Nephron (organoid): ENCODE measurements around the gene NOS3.

Experiments used
- H3K27ac Mint-ChIP-seq, 3 experiments: 2 replicates each; pipeline ENCODE4 v1.8.0; 2020; ENCODE audit warnings: mixed read lengths in 3 of 3, mild to moderate bottlenecking in 2 of 3, moderate library complexity in 1 of 3
- H3K27me3 Mint-ChIP-seq: 2 replicates; pipeline ENCODE4 v1.8.0; 2021; ENCODE audit warnings: low read depth, mild to moderate bottlenecking, moderate library complexity, mixed read lengths
- H3K36me3 Mint-ChIP-seq: 2 replicates; pipeline ENCODE4 v1.8.0; 2020; ENCODE audit warnings: low read depth, mixed read lengths
- H3K4me1 Mint-ChIP-seq: 2 replicates; pipeline ENCODE4 v1.8.0; 2020; ENCODE audit warnings: mixed read lengths
- H3K4me3 Mint-ChIP-seq, 3 experiments: 2 replicates each; pipeline ENCODE4 v1.8.0; 2020; ENCODE audit warnings: mild to moderate bottlenecking in 3 of 3, mixed read lengths in 3 of 3, moderate library complexity in 2 of 3
- H3K9me3 Mint-ChIP-seq: 2 replicates; pipeline ENCODE4 v1.8.0; 2020; ENCODE audit warnings: mixed read lengths
- TF ChIP-seq, protein P1 (sequence below), 3 experiments: fragments of 200-600 bp; sonication (generic); IDR thresholded peaks; one replicate each; pipeline ENCODE4 v1.5.0; 2021; ENCODE audit warnings: antibody characterized with exemption in 3 of 3; ENCODE audit not compliant: unreplicated experiment in 3 of 3

The NOS3 gene

DNA sequence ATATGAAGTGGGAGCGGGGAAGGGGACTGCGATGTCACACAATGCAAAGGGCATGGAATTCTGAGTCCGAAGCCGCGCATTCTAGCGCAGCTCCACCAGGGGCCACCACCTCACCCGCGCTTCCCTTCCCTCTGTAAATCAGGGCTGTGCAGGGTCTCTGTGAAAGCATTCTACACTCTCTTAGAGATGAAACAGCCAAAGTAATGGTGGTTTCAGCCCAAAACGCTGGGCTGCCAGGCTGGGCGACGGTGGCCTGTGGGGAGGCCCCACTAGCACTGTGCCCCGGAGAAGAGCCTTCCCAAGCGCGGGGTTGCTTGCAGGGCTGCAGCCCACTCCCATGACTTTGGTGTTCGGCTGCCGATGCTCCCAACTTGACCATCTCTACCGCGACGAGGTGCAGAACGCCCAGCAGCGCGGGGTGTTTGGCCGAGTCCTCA lies 22.1 kb downstream of the NOS3 start:
- Mint-ChIP-seq H3K36me3 (peaks cover 3% of the 10 kb centered on the region), H3K27me3 (peaks cover 30% of the 10 kb centered on the region), H3K27ac (peak overlapping the region; percentile 51 to 94 (median 57)), H3K4me3 (peak overlapping the region; percentile 44 to 68 (median 64)), H3K9me3 (no peaks in the 10 kb centered on the region), H3K4me1 (peaks cover 45% of the 10 kb centered on the region)
- TF ChIP-seq, protein P1, sequence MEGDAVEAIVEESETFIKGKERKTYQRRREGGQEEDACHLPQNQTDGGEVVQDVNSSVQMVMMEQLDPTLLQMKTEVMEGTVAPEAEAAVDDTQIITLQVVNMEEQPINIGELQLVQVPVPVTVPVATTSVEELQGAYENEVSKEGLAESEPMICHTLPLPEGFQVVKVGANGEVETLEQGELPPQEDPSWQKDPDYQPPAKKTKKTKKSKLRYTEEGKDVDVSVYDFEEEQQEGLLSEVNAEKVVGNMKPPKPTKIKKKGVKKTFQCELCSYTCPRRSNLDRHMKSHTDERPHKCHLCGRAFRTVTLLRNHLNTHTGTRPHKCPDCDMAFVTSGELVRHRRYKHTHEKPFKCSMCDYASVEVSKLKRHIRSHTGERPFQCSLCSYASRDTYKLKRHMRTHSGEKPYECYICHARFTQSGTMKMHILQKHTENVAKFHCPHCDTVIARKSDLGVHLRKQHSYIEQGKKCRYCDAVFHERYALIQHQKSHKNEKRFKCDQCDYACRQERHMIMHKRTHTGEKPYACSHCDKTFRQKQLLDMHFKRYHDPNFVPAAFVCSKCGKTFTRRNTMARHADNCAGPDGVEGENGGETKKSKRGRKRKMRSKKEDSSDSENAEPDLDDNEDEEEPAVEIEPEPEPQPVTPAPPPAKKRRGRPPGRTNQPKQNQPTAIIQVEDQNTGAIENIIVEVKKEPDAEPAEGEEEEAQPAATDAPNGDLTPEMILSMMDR (IDR thresholded peaks at IDR 0.05; ENCODE audit: unreplicated experiment in 3 of 3) = peak; percentile 52 to 59 (median 52)

DNA sequence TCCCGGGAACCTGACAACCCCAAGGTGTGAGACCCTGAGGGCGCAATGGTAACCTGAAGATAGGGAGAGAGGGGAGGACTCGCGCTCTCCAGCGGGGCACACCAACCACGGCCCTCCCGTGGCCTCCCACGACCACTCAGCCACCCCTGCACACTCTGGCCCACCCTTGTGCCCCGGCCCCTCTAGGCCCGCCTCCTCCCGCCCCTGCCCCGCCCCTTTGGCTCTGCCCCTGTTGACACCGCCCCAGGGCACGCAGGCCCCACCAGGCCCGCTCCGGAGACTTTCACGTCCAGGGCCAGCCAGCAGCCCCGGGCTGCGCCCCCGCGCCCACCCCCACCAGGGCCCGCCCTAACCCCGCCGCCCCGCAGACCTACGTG lies 22.5 kb downstream of the NOS3 start:
- peaks cover 3% of the 10 kb centered on the region for H3K36me3 Mint-ChIP-seq
- no peak overlapping the region for H3K4me3 Mint-ChIP-seq
- no peak overlapping the region for H3K27ac Mint-ChIP-seq
- H3K27me3 Mint-ChIP-seq = peaks cover 35% of the 10 kb centered on the region
- TF ChIP-seq, protein P1 (IDR thresholded peaks at IDR 0.05; ENCODE audit: unreplicated experiment in 3 of 3) = no peak
- H3K9me3 Mint-ChIP-seq = no peaks in the 10 kb centered on the region
- peaks cover 45% of the 10 kb centered on the region for H3K4me1 Mint-ChIP-seq

DNA sequence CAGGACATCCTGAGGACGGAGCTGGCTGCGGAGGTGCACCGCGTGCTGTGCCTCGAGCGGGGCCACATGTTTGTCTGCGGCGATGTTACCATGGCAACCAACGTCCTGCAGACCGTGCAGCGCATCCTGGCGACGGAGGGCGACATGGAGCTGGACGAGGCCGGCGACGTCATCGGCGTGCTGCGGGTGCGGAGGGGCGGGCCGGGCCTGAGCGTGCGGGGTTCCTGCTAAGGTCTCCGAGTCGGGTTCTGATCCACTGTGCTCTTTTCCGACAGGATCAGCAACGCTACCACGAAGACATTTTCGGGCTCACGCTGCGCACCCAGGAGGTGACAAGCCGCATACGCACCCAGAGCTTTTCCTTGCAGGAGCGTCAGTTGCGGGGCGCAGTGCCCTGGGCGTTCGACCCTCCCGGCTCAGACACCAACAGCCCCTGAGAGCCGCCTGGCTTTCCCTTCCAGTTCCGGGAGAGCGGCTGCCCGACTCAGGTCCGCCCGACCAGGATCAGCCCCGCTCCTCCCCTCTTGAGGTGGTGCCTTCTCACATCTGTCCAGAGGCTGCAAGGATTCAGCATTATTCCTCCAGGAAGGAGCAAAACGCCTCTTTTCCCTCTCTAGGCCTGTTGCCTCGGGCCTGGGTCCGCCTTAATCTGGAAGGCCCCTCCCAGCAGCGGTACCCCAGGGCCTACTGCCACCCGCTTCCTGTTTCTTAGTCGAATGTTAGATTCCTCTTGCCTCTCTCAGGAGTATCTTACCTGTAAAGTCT lies 23.1 kb downstream of the NOS3 start:
- H3K27ac Mint-ChIP-seq = peak overlapping the region in 1 of 3 experiments; percentile 13

DNA sequence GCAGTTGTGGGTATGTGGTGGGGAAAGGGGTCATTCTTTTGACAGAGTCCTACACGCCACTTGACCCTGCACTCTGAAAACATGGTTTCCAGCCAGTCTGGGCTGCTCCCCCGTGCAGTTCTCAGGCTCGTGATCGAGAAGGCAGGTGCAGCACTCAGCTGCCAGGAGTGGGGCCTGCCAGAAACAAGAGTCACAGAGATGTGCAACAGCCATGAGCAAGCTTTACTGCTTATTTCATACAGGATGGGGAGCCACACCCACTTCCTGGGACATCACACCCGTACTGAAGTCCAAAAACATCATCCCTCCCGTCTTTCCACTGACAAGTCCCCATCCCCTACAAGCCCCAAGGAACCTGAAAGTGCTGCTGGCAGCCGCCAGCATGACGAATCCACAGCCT lies 24.1 kb downstream of the NOS3 start:
- Mint-ChIP-seq H3K4me3 (no peak overlapping the region), H3K27ac (no peak overlapping the region), H3K9me3 (no peaks in the 10 kb centered on the region), H3K36me3 (peaks cover 3% of the 10 kb centered on the region), H3K27me3 (peaks cover 44% of the 10 kb centered on the region), H3K4me1 (peaks cover 46% of the 10 kb centered on the region)
- TF ChIP-seq, protein P1 (IDR thresholded peaks at IDR 0.05; ENCODE audit: unreplicated experiment in 3 of 3) = no peak

More for the DNA sequence above, 23.1 kb downstream of the NOS3 start:
- Mint-ChIP-seq H3K36me3 (peaks cover 3% of the 10 kb centered on the region), H3K9me3 (no peaks in the 10 kb centered on the region), H3K4me3 (peak overlapping the region; percentile 48 to 60 (median 59)), H3K27me3 (peaks cover 37% of the 10 kb centered on the region), H3K4me1 (peaks cover 45% of the 10 kb centered on the region)
- TF ChIP-seq, protein P1 (IDR thresholded peaks at IDR 0.05; ENCODE audit: unreplicated experiment in 3 of 3) = no peak

DNA sequence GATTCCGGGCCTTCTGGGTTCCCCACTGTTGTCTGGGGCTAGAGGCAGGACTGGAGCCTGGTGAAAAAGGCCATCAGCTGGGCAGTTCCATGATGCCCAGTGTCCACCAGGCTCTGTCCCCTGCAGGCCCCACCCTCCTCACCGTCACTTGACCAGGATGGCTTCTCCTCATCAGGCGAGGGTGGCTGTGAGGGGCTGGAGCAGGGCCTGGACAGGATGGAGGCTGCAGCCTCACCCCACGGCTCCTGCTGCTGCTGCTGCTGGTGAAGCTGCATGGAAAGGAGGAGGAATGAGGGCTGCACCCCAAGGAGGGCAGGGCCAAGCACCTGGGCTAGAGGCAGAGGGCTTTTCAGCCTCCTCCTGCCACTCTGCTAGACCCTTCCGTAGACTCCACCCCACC lies 25.1 kb downstream of the NOS3 start:
- Mint-ChIP-seq H3K4me1 (peaks cover 47% of the 10 kb centered on the region), H3K27ac (no peak overlapping the region), H3K9me3 (no peaks in the 10 kb centered on the region), H3K4me3 (no peak overlapping the region), H3K27me3 (peaks cover 46% of the 10 kb centered on the region), H3K36me3 (peaks cover 3% of the 10 kb centered on the region)
- TF ChIP-seq, protein P1 (IDR thresholded peaks at IDR 0.05; ENCODE audit: unreplicated experiment in 3 of 3) = no peak

DNA sequence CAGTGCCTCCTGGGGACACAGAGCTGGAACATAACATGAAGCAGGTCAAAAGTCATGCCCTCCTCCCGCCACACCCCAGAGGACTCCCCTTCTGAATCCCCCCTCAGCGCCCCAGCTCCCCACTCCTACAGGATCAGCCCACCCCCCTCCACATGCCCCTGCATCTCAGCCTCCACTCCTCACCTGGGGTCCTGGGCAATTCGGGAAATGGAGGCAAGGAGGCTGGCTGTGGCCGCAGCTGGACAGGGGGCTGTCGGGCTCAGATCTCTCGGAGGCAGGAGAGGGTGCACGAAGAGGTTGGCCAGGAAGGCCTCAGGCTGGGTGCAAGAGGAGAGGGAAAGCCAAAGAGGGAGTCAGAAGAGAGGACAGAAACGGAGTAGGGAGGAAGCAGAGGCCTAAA lies 25.7 kb downstream of the NOS3 start:
- Mint-ChIP-seq H3K4me1 (peaks cover 45% of the 10 kb centered on the region), H3K27ac (no peak overlapping the region), H3K36me3 (peaks cover 3% of the 10 kb centered on the region), H3K9me3 (no peaks in the 10 kb centered on the region), H3K27me3 (peaks cover 49% of the 10 kb centered on the region), H3K4me3 (peak overlapping the region in 2 of 3 experiments; percentile 17 to 21)
- TF ChIP-seq, protein P1 (IDR thresholded peaks at IDR 0.05; ENCODE audit: unreplicated experiment in 3 of 3) = no peak
